Tibial nerve (tissue), 4 donors: ENCODE measurements around the gene FOXF2. TPM values are rescaled to one million over a fixed set of nuclear protein-coding genes. Genes with fewer than 3 reads are reported as not detected.

Experiments
- DNase-seq, 2 donors: peaks; one replicate each; pipeline ENCODE4 v3.0.0-alpha.2; 2019; ENCODE audit warnings: low spot score in 2 of 2
- H3K27ac ChIP-seq, 4 donors: fragments of 200-600 bp; sonication (generic) in 3 of 4; one replicate each; pipeline ENCODE4 v1.5.1; 2017 to 2019; ENCODE audit warnings: mild to moderate bottlenecking in 1 of 4
- H3K27me3 ChIP-seq, 2 donors: fragments of 200-600 bp; sonication (generic) in 1 of 2; one replicate each; pipeline versions ENCODE4 v1.5.1 to v1.6.0; 2017 to 2019
- H3K36me3 ChIP-seq, 3 donors: fragments of 200-600 bp; sonication (generic); one replicate each; pipeline ENCODE4 v1.5.1; 2018 to 2019
- H3K4me1 ChIP-seq, 4 donors: fragments of 200-600 bp; sonication (generic) in 3 of 4; one replicate each; pipeline ENCODE4 v1.5.1; 2017 to 2019
- H3K4me3 ChIP-seq, 4 donors: fragments of 200-600 bp; sonication (generic) in 3 of 4; one replicate each; pipeline ENCODE4 v1.5.1; 2017 to 2019; ENCODE audit warnings: mild to moderate bottlenecking in 1 of 4, moderate library complexity in 1 of 4
- H3K9me3 ChIP-seq, 4 donors: fragments of 200-600 bp; sonication (generic) in 3 of 4; one replicate each; pipeline ENCODE4 v1.5.1; 2017 to 2019
- CTCF ChIP-seq, 5 experiments: fragments of 200-600 bp in 3 of 5; fragments of 450-650 bp in 2 of 5; sonication (generic) in 3 of 5; IDR thresholded peaks; one replicate each; pipeline ENCODE4 v1.5.1; 2016 to 2019; ENCODE audit warnings: antibody characterized with exemption in 5 of 5, mild to moderate bottlenecking in 3 of 5, moderate library complexity in 2 of 5
- EP300 ChIP-seq, 2 donors: sonication (generic); formaldehyde crosslinking; IDR thresholded peaks; one replicate each; pipeline ENCODE4 v1.6.1; 2017; ENCODE audit warnings: antibody characterized with exemption in 2 of 2, mild to moderate bottlenecking in 1 of 2
- POLR2A ChIP-seq, 2 donors: fragments of 450-650 bp; IDR thresholded peaks; one replicate each; pipeline ENCODE4 v1.6.1; 2017; ENCODE audit warnings: antibody characterized with exemption in 2 of 2, mild to moderate bottlenecking in 2 of 2, moderate library complexity in 2 of 2
- WGBS, 2 donors: methylation state at CpG; one replicate each; pipeline ENCODE4 v1.1.5; 2018; 5-methylcytosine and 5-hydroxymethylcytosine counted together
- total RNA-seq, 4 donors: library from RNA; depleted of rRNA; stranded (reverse); fragments of >200 nt; gene quantifications; one replicate each; pipeline ENCODE4 v1.1.0, GENCODE V29; 2016

The FOXF2 gene
- total RNA-seq, 4 donors from 2014 or later, result 0.21 to 2.4 (median 0.71) TPM

DNA sequence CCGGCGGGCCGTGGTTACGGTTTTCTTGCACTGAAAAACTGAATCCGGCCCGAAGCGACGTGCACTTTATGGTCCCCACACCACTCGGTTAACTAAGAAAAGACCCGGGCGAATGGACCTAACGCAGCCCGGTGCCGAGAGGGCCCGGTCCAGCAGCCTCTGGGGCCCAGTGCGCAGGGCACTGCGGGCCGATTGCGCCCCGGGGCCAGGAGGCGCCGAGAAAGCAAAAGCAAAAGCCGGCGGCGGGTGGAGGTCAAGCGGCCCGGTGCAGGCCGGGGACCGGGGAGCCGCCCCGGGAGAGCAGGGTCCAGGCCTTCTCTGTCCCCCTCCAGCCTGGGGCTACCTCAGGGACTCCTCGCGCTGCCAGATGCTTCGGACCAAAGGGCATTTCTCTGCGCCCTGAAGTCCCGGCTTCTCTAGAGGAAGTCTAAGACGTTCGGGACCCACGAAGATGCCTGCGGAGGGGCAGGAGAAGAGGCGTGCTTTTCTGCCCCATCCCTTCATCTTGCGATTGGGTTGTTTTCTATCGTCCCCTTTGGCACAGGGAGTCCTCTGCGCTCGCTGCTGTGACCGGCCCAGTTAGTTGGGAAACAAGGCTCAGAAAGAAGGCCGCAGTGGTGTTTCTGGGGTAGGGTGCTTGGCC is 4.4 kb downstream of the FOXF2 start:
- DNase-seq, result no peak
- WGBS, 2 donors, result 20 to 28% methylated on average over 33 to 47 of the region's 47 CpGs
- Histone ChIP-seq H3K4me3 (peak overlapping the region in 2 of 4 donors; percentile 22 to 33), H3K9me3 (no peaks in the 10 kb centered on the region), H3K4me1 (peaks cover 0 to 45% (median 14%) of the 10 kb centered on the region in 4 donors), H3K36me3 (no peaks in the 10 kb centered on the region), H3K27ac (no peak overlapping the region), H3K27me3 (peaks cover 0 to 90% of the 10 kb centered on the region in 2 donors)
- TF ChIP-seq CTCF (IDR thresholded peaks at IDR 0.05), result no peak
- no peak for TF ChIP-seq POLR2A (IDR thresholded peaks at IDR 0.05)
- TF ChIP-seq EP300 (IDR thresholded peaks at IDR 0.05), result no peak

- Histone ChIP-seq H3K27me3 (peaks cover 0 to 92% of the 10 kb centered on the region in 2 donors), H3K36me3 (no peaks in the 10 kb centered on the region), H3K27ac (no peak overlapping the region), H3K9me3 (no peaks in the 10 kb centered on the region), H3K4me1 (peaks cover 0 to 38% (median 9%) of the 10 kb centered on the region in 4 donors), H3K4me3 (no peak overlapping the region)
- TF ChIP-seq EP300 (IDR thresholded peaks at IDR 0.05) (no peak), POLR2A (IDR thresholded peaks at IDR 0.05) (no peak), CTCF (IDR thresholded peaks at IDR 0.05) (no peak)
- 47 to 48% methylated on average over 21 of the region's 21 CpGs for WGBS, 2 donors
- no peak for DNase-seq
These were observed 5.4 kb downstream of the FOXF2 start for GRCh38 chr6:1394514-1395463.

DNA sequence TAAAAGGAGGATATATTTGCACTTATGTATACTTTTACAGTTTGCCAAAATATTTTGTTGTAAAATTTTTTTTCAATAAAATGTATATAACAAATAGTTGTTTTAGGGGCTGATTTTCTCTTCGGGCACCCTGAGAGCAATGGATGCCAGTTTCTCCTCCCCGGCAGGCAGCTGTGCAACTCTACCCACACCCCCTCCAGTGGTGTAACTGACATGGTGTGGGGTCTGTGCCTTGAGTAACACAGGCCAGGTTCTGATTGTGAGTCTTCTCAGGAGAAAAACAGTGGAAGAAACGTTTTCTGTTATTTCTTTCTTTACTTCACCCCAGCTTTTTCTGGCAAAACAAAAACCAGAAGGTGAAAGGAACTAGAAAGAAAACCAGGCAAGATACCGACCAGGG is 6.1 kb downstream of the FOXF2 start:
- Histone ChIP-seq H3K9me3 (no peaks in the 10 kb centered on the region), H3K27ac (no peak overlapping the region), H3K36me3 (no peaks in the 10 kb centered on the region), H3K4me1 (peaks cover 0 to 32% (median 7%) of the 10 kb centered on the region in 4 donors), H3K27me3 (peaks cover 0 to 95% of the 10 kb centered on the region in 2 donors), H3K4me3 (no peak overlapping the region)
- DNase-seq, result no peak
- TF ChIP-seq EP300 (IDR thresholded peaks at IDR 0.05), result no peak
- no peak for TF ChIP-seq POLR2A (IDR thresholded peaks at IDR 0.05)
- no peak for TF ChIP-seq CTCF (IDR thresholded peaks at IDR 0.05)
- WGBS, 2 donors, result 45 to 50% methylated on average over 4 of the region's 4 CpGs

GRCh38 chr6:1395941-1396908 is 6.8 kb downstream of the FOXF2 start:
- WGBS, 2 donors, result 53 to 60% methylated on average over 15 of the region's 15 CpGs
- H3K4me3 ChIP-seq, result no peak overlapping the region
- peaks cover 0 to 88% of the 10 kb centered on the region in 2 donors for H3K27me3 ChIP-seq
- no peaks in the 10 kb centered on the region for H3K36me3 ChIP-seq
- no peak overlapping the region for H3K27ac ChIP-seq
- H3K4me1 ChIP-seq, result peaks cover 0 to 24% (median 5%) of the 10 kb centered on the region in 4 donors
- no peak for DNase-seq
- no peak for TF ChIP-seq POLR2A (IDR thresholded peaks at IDR 0.05)
- no peak for TF ChIP-seq CTCF (IDR thresholded peaks at IDR 0.05)
- TF ChIP-seq EP300 (IDR thresholded peaks at IDR 0.05), result no peak
- H3K9me3 ChIP-seq, result no peaks in the 10 kb centered on the region
